ENCODE measurements around the gene SNX10. TPM values are rescaled to one million over a fixed set of nuclear protein-coding genes. Genes with fewer than 3 reads are reported as not detected.

Gene SNX10
- total and polyA plus RNA-seq, 12 donors = 6.5 to 50.3 (median 27.8) TPM

GRCh38 chr7:26356929-26357798 is 65.5 kb downstream of the SNX10 start:
- no peak overlapping the region for H3K4me3 ChIP-seq
- no peaks in the 10 kb centered on the region for H3K9me3 ChIP-seq (replicated peaks in 1 of 3)
- peak overlapping the region in 1 of 5 donors; percentile 51 for H3K27ac ChIP-seq
- no peaks in the 10 kb centered on the region for H3K27me3 ChIP-seq
- TF ChIP-seq CTCF (IDR thresholded peaks at IDR 0.05) (no peak), POLR2A (IDR thresholded peaks at IDR 0.05) (no peak)
- intact Hi-C loops (cut with DNase I) = no loop called here
- H3K4me1 ChIP-seq (replicated peaks in 1 of 2) = peaks cover 0 to 3% of the 10 kb centered on the region in 2 donors
- no peaks in the 10 kb centered on the region for H3K36me3 ChIP-seq (replicated peaks in 1 of 2)
- WGBS, 4 donors = 70 to 84% (median 79%) methylated on average over 3 to 4 of the region's 4 CpGs
- peak in 1 of 7 donors; percentile 22 for DNase-seq

GRCh38 chr7:26357799-26358151 is 66.1 kb downstream of the SNX10 start:
- Histone ChIP-seq H3K4me1 (replicated peaks in 1 of 2) (peaks cover 0 to 3% of the 10 kb centered on the region in 2 donors), H3K36me3 (replicated peaks in 1 of 2) (no peaks in the 10 kb centered on the region), H3K4me3 (no peak overlapping the region), H3K27me3 (no peaks in the 10 kb centered on the region), H3K9me3 (replicated peaks in 1 of 3) (no peaks in the 10 kb centered on the region), H3K27ac (peak overlapping the region in 1 of 5 donors; percentile 51)
- intact Hi-C loops (cut with DNase I) = no loop called here
- no peak for DNase-seq
- TF ChIP-seq CTCF (IDR thresholded peaks at IDR 0.05) (no peak), POLR2A (IDR thresholded peaks at IDR 0.05) (no peak)
- 86 to 92% (median 89%) methylated on average over 2 of the region's 2 CpGs for WGBS, 4 donors

- WGBS, 4 donors = 70 to 74% (median 71%) methylated on average over 3 of the region's 3 CpGs
- Histone ChIP-seq H3K4me3 (no peak overlapping the region), H3K36me3 (replicated peaks in 1 of 2) (no peaks in the 10 kb centered on the region), H3K27me3 (no peaks in the 10 kb centered on the region), H3K4me1 (replicated peaks in 1 of 2) (peaks cover 0 to 3% of the 10 kb centered on the region in 2 donors), H3K9me3 (replicated peaks in 1 of 3) (no peaks in the 10 kb centered on the region), H3K27ac (peak overlapping the region in 1 of 5 donors; percentile 2)
- intact Hi-C loops (cut with DNase I) = loop anchor here (5.0 kb wide), 3 partner anchors 78 to 468 kb away; no protein-coding TSS in a partner anchor
- TF ChIP-seq POLR2A (IDR thresholded peaks at IDR 0.05) = no peak
- no peak for TF ChIP-seq CTCF (IDR thresholded peaks at IDR 0.05)
- DNase-seq = no peak
These were observed 69.0 kb downstream of the SNX10 start for GRCh38 chr7:26360650-26361049.

- DNase-seq = no peak
- TF ChIP-seq CTCF (IDR thresholded peaks at IDR 0.05) (no peak), POLR2A (IDR thresholded peaks at IDR 0.05) (no peak)
- H3K27me3 ChIP-seq = no peaks in the 10 kb centered on the region
- no peak overlapping the region for H3K27ac ChIP-seq
- H3K36me3 ChIP-seq (replicated peaks in 1 of 2) = no peaks in the 10 kb centered on the region
- no peaks in the 10 kb centered on the region for H3K9me3 ChIP-seq (replicated peaks in 1 of 3)
- peaks cover 0 to 3% of the 10 kb centered on the region in 2 donors for H3K4me1 ChIP-seq (replicated peaks in 1 of 2)
- 86 to 95% (median 90%) methylated on average over 3 of the region's 3 CpGs for WGBS, 4 donors
- intact Hi-C loops (cut with DNase I) = loop anchor here (5.0 kb wide), 3 partner anchors 79 to 469 kb away; no protein-coding TSS in a partner anchor
- no peak overlapping the region for H3K4me3 ChIP-seq
These were observed 70.0 kb downstream of the SNX10 start for GRCh38 chr7:26361637-26362036.

All from adrenal gland (tissue), 12 donors.